K562 (cell line): ENCODE results near the gene PGR. TPM values are rescaled to one million over a fixed set of nuclear protein-coding genes. Genes with fewer than 3 reads are reported as not detected.

Experiments used
- ATAC-seq: fragments of 200-7000 bp; cut with Tn5 transposase; 3 replicates; pipeline ENCODE4 v1.9.1; 2020; ENCODE audit warnings: moderate library complexity
- BruUV-seq: library from RNA; stranded (reverse); fragments of 400-500 nt; replicated peaks from 2 replicates; lab custom pipeline; 2021; lab: Mats Ljungman, UMichigan
- CTCF ChIA-PET: fragments of 300-600 bp; formaldehyde crosslinking; extraction: SDS; loops from one replicate; lab custom pipeline; 2021; ENCODE audit warnings: low intra/inter-chr PET ratio; lab: Yijun Ruan, JAX
- POLR2A ChIA-PET: fragments of 300-600, 350-650 bp; sonication (Branson Sonifier 250); formaldehyde crosslinking; extraction: SDS; loops from one replicate; lab custom pipeline; 2021; ENCODE audit warnings: antibody characterized with exemption, inconsistent platforms; lab: Yijun Ruan, JAX
- DNase-seq, 4 experiments: peaks; one replicate each; pipeline versions ENCODE4 v3.0.0 to v3.0.0-alpha.2; 2011 to 2018; ENCODE audit warnings: low spot score in 3 of 4, mixed read lengths in 3 of 4; ENCODE audit errors: extremely low read depth in 1 of 4
- FAIRE-seq: peaks from 2 replicates; lab custom pipeline; 2011; peaks lifted over from hg19 to GRCh38; lab: Jason Lieb, UNC
- H2AFZ ChIP-seq: 2 replicates; pipeline ENCODE4 v1.6.0; 2011; ENCODE audit warnings: low read depth, low read length, control low read depth, inconsistent platforms
- H3K27ac ChIP-seq: fragments of 200-600 bp; 3 replicates; pipeline ENCODE4 v1.8.0; 2011; ENCODE audit warnings: low read depth, mild to moderate bottlenecking, control low read depth, inconsistent platforms, low read length, moderate library complexity, mixed read lengths; ENCODE audit errors: extremely low read depth
- H3K27me3 ChIP-seq, 2 experiments: fragments of 300-600 bp in 1 of 2; 2 replicates in 1 of 2; 3 replicates in 1 of 2; pipeline versions ENCODE4 v1.6.0 to v1.8.0; 2011; ENCODE audit warnings: inconsistent platforms in 2 of 2, low read length in 2 of 2, mild to moderate bottlenecking in 1 of 2, mixed read lengths in 1 of 2, moderate library complexity in 1 of 2; ENCODE audit not compliant: control insufficient read depth in 2 of 2, insufficient read depth in 2 of 2
- H3K36me3 ChIP-seq: fragments of 300-600 bp; 3 replicates; pipeline ENCODE4 v1.8.0; 2011; ENCODE audit warnings: mild to moderate bottlenecking, low read length, inconsistent platforms; ENCODE audit not compliant: control insufficient read depth, insufficient read depth
- H3K4me1 ChIP-seq, 2 experiments: fragments of 200-600 bp in 1 of 2; replicated peaks in 1 of 2; 2 replicates in 1 of 2; 3 replicates in 1 of 2; pipeline versions ENCODE4 v1.5.1 to v1.8.0; 2011; ENCODE audit warnings: inconsistent platforms in 2 of 2, low read length in 2 of 2, mild to moderate bottlenecking in 1 of 2, mixed read lengths in 1 of 2, moderate library complexity in 1 of 2; ENCODE audit not compliant: control insufficient read depth in 2 of 2, insufficient read depth in 2 of 2
- H3K4me2 ChIP-seq: 2 replicates; pipeline ENCODE4 v1.6.1; 2011; ENCODE audit warnings: low read length, control low read depth, inconsistent platforms, mixed read lengths; ENCODE audit not compliant: insufficient read depth
- H3K4me3 ChIP-seq: fragments of 200-600 bp; sonication (generic), shearing (Covaris generic); 2 replicates; pipeline ENCODE4 v1.5.1; 2016; ENCODE audit warnings: control low read depth, inconsistent platforms
- H3K79me2 ChIP-seq: fragments of 200-600 bp; 3 replicates; pipeline ENCODE4 v1.8.0; 2011; ENCODE audit warnings: low read length, inconsistent platforms; ENCODE audit not compliant: control insufficient read depth, insufficient read depth
- H3K9ac ChIP-seq, 2 experiments: 2 replicates each; pipeline versions ENCODE4 v1.6.0 to v1.6.1; 2011; ENCODE audit warnings: low read depth in 2 of 2, low read length in 2 of 2, control low read depth in 1 of 2, inconsistent platforms in 1 of 2, mild to moderate bottlenecking in 1 of 2, mixed read lengths in 1 of 2; ENCODE audit not compliant: insufficient read depth in 1 of 2
- H3K9me1 ChIP-seq: one replicate; pipeline ENCODE4 v1.6.0; 2011; ENCODE audit warnings: inconsistent platforms, mild to moderate bottlenecking, low read length, moderate library complexity; ENCODE audit not compliant: control insufficient read depth, insufficient read depth
- H3K9me3 ChIP-seq: replicated peaks from 2 replicates; pipeline ENCODE4 v1.5.1; 2011; ENCODE audit warnings: low read depth, low read length, inconsistent platforms; ENCODE audit not compliant: control insufficient read depth, insufficient read depth
- H4K20me1 ChIP-seq: replicated peaks from 2 replicates; pipeline ENCODE4 v1.6.1; 2011; ENCODE audit warnings: low read length, inconsistent platforms, mixed read lengths; ENCODE audit not compliant: control insufficient read depth, insufficient read depth
- ARHGAP35 ChIP-seq: fragments of 450-650 bp; IDR thresholded peaks from 2 replicates; pipeline ENCODE4 v1.6.1; 2018; ENCODE audit not compliant: partially characterized antibody
- ARID1B ChIP-seq: fragments of 450-650 bp; IDR thresholded peaks from 2 replicates; pipeline ENCODE4 v1.6.1; 2016; ENCODE audit warnings: antibody characterized with exemption, mild to moderate bottlenecking, inconsistent platforms
- ATF3 ChIP-seq, 2 experiments: fragments of 450-650 bp in 1 of 2; sonication (generic) in 1 of 2; formaldehyde crosslinking in 1 of 2; IDR thresholded peaks in 1 of 2; conservative IDR thresholded peaks in 1 of 2; 2 replicates each; pipeline versions ENCODE4 v1.6.1 to v1.8.1; 2016 to 2023; ENCODE audit warnings: mild to moderate bottlenecking in 2 of 2, moderate library complexity in 2 of 2, inconsistent platforms in 1 of 2, missing genetic modification reagents in 1 of 2
- CBFA2T3 ChIP-seq: fragments of 450-650 bp; IDR thresholded peaks from 2 replicates; pipeline ENCODE4 v1.6.1; 2017
- CREB5 ChIP-seq: fragments of 250-450 bp; sonication (Bioruptor Pico); IDR thresholded peaks from 2 replicates; pipeline ENCODE4 v1.5.0; 2020; ENCODE audit warnings: mild to moderate bottlenecking
- CREM ChIP-seq: IDR thresholded peaks from 2 replicates; pipeline ENCODE4 v1.6.1; 2014; ENCODE audit warnings: antibody characterized with exemption, low read depth
- NFIC ChIP-seq: fragments of 450-650 bp; IDR thresholded peaks from 2 replicates; pipeline ENCODE4 v1.6.1; 2017; ENCODE audit warnings: mild to moderate bottlenecking, inconsistent platforms
- ZNF3 ChIP-seq: fragments of 250-450 bp; sonication (Bioruptor Pico); IDR thresholded peaks from 2 replicates; pipeline ENCODE4 v1.5.0; 2021; ENCODE audit warnings: mild to moderate bottlenecking, moderate library complexity
- ZNF316 ChIP-seq: fragments of 450-650 bp; IDR thresholded peaks from 2 replicates; pipeline ENCODE4 v1.6.1; 2016
- WGBS: fragments of 100-300 bp; shearing (Covaris generic); methylation state at CpG from one replicate; pipeline ENCODE4 v1.1.6; 2016; ENCODE audit warnings: low coverage, mixed read lengths; ENCODE audit not compliant: insufficient coverage; ENCODE audit errors: missing lambda C conversion rate; 5-methylcytosine and 5-hydroxymethylcytosine counted together
- in situ Hi-C: fragments of 300-500 bp; cut with MboI; formaldehyde crosslinking; loops from 4 replicates; pipeline ENCODE4 v1.15.0; 2018; ENCODE audit warnings: inconsistent platforms, mixed read lengths
- intact Hi-C: fragments of 100-400 bp; cut with micrococcal nuclease; formaldehyde crosslinking; loops from 2 replicates; pipeline ENCODE4 v1.14.2; 2022
- polyA plus RNA-seq, 8 experiments: library from polyadenylated mRNA; depleted of rRNA in 4 of 8; stranded (reverse) in 5 of 8; unstranded in 3 of 8; fragments of >200 nt; fragmentation: Nextera tagmentation in 2 of 8; fragmentation: Illumina TruSeq in 1 of 8; extraction: Ambion mirVana in 2 of 8; extraction: Trizol in 1 of 8; gene quantifications; 2 replicates each; pipeline versions ENCODE4 v1.2.1 to v1.2.3, GENCODE V29; 2011 to 2014; ENCODE audit warnings: inconsistent platforms in 1 of 8, missing spikeins in 1 of 8
- total RNA-seq, 7 experiments: library from RNA; depleted of rRNA in 6 of 7; stranded (reverse); fragments of >200 nt in 6 of 7; fragmentation: Illumina TruSeq in 2 of 7; extraction: Trizol in 2 of 7; gene quantifications; 2 replicates each; pipeline versions ENCODE4 v1.2.1 to v1.2.3, GENCODE V29; 2011 to 2021; ENCODE audit warnings: low replicate concordance in 1 of 7

The PGR gene
- total and polyA plus RNA-seq, 9 of the 15 experiments (the other 6 are each of a cell fraction or from before 2014, with no cell fraction given): 0.43 to 2.4 (median 1.3) TPM

DNA sequence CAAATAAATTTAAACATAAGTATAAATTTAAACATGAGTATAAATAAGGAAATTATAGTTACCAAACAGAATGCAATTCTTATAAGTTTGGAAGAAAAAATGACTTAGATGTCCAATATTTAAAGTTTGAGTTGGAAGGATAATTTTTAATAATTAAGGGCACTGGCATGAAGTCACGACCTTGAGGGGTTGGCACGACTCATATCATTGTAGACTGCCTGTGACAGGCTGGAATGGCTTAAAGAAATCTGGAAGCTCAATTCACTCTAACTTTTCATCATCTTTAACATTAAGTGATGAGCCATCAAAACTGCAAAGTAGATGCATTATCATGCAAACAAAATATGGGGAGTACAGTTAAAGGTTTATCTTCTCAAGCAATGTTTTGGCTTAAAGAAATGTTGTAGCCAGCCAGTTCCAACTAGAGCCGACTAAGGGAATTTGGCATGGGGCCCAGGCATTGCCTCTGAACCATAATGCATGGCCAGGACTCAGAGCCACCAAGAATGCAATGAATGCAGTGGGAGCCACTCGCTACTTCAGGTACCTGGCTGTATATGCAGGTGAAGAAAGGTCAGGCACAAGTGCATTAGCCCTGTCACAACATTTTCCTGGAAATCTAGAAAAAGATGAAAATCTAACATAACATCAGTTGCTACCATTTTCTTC, 33.4 kb downstream of the PGR start:
- Histone ChIP-seq H3K9ac (no peak overlapping the region), H3K27ac (no peak overlapping the region), H2AFZ (no peak overlapping the region), H3K9me1 (no peaks in the 10 kb centered on the region), H3K79me2 (no peaks in the 10 kb centered on the region), H3K27me3 (no peaks in the 10 kb centered on the region), H3K9me3 (no peaks in the 10 kb centered on the region), H3K4me3 (no peak overlapping the region), H3K36me3 (no peaks in the 10 kb centered on the region)
- in situ Hi-C loops: no loop called here
- ATAC-seq (no peak), FAIRE-seq (no peak), DNase-seq (peak in 1 of 4 experiments; percentile 8)
- ChIA-PET POLR2A (no interaction called here), CTCF (no interaction called here)
- BruUV-seq: no TSS peak
- intact Hi-C loops: no loop called here
- TF ChIP-seq ZNF3 (CRISPR knock-in tag) (no peak), CREB5 (no peak), CREM (no peak), ATF3 (IDR thresholded peaks at IDR 0.05) (no peak), ATF3 (CRISPR knock-in tag; conservative IDR thresholded peaks at IDR 0.05) (no peak), NFIC (peak; percentile 48), ARHGAP35 (no peak), ARID1B (0 out of 2 replicates have a peak, but pooled peaks have one; percentile 21), CBFA2T3 (no peak), ZNF316 (peak; percentile 27; the same call in 1 of the 2 replicates)
- TF ChIP-seq, all 486 proteins: peak for 3
- no peak overlapping the region for H3K4me2 ChIP-seq
- 19% methylated on average over 4 of the region's 4 CpGs for WGBS
- H4K20me1 ChIP-seq: no peaks in the 10 kb centered on the region
- H3K4me1 ChIP-seq: no peaks in the 10 kb centered on the region; a peak in 1 of 5 replicates
